Neural cell (in vitro differentiated cells): Measurements from ENCODE around the gene GNRHR. TPM values are rescaled to one million over a fixed set of nuclear protein-coding genes. Genes with fewer than 3 reads are reported as not detected.
A peak's percentile ranks its signal among the peaks of the same experiment; 100 is the strongest.

Source experiments
- H2AFZ ChIP-seq: fragments of 200-600, 300-800 bp; sonication (generic), shearing (Covaris generic); 2 replicates; pipeline ENCODE4 v1.6.0; 2014; ENCODE audit warnings: low read depth, mild to moderate bottlenecking, antibody characterized with exemption, low read length, moderate library complexity
- H3F3A ChIP-seq: fragments of 200-600 bp; shearing (Covaris generic); 2 replicates; pipeline ENCODE4 v1.6.1; 2016; ENCODE audit warnings: mild to moderate bottlenecking, moderate library complexity, mixed read lengths, antibody characterized with exemption, low read length; ENCODE audit not compliant: insufficient read depth, poor library complexity, severe bottlenecking
- H3K27ac ChIP-seq: fragments of 200-600, 300-800 bp; sonication (generic), shearing (Covaris generic); 2 replicates; pipeline ENCODE4 v1.5.1; 2014; ENCODE audit warnings: mild to moderate bottlenecking, low read length, moderate library complexity
- H3K27me3 ChIP-seq: fragments of 300-800, 200-600 bp; sonication (generic), shearing (Covaris generic); 2 replicates; pipeline ENCODE4 v1.6.0; 2014; ENCODE audit warnings: mild to moderate bottlenecking, low read depth, low read length, moderate library complexity; ENCODE audit not compliant: insufficient read depth
- H3K36me3 ChIP-seq: fragments of 300-800, 200-600 bp; sonication (generic), shearing (Covaris generic); 2 replicates; pipeline ENCODE4 v1.5.1; 2014; ENCODE audit warnings: mild to moderate bottlenecking, antibody characterized with exemption, low read length, moderate library complexity; ENCODE audit not compliant: insufficient read depth
- H3K4me2 ChIP-seq: fragments of 300-800, 200-600 bp; sonication (generic), shearing (Covaris generic); 2 replicates; pipeline ENCODE4 v1.6.0; 2014; ENCODE audit warnings: mild to moderate bottlenecking, low read length
- H3K4me3 ChIP-seq: fragments of 300-800, 200-600 bp; sonication (generic), shearing (Covaris generic); 2 replicates; pipeline ENCODE4 v1.5.1; 2014; ENCODE audit warnings: mild to moderate bottlenecking, low read length, moderate library complexity
- H3K79me2 ChIP-seq: fragments of 200-600 bp; shearing (Covaris generic); replicated peaks from 2 replicates; pipeline ENCODE4 v1.6.0; 2014; ENCODE audit warnings: mild to moderate bottlenecking, low read length, moderate library complexity; ENCODE audit not compliant: insufficient read depth
- H3K9ac ChIP-seq: fragments of 300-800, 200-600 bp; sonication (generic), shearing (Covaris generic); 2 replicates; pipeline ENCODE4 v1.6.1; 2016; ENCODE audit warnings: mild to moderate bottlenecking, low read length, mixed read lengths
- H3K9me2 ChIP-seq: fragments of 200-600 bp; shearing (Covaris generic); 2 replicates; pipeline ENCODE4 v1.6.1; 2016; ENCODE audit warnings: mild to moderate bottlenecking, low read length, mixed read lengths; ENCODE audit not compliant: insufficient read depth
- H3K9me3 ChIP-seq: fragments of 200-600, 300-800 bp; sonication (generic), shearing (Covaris generic); 2 replicates; pipeline ENCODE4 v1.6.1; 2016; ENCODE audit warnings: mild to moderate bottlenecking, mixed run types, low read length, moderate library complexity, mixed read lengths
- H4K20me1 ChIP-seq: fragments of 200-600 bp; shearing (Covaris generic); 2 replicates; pipeline ENCODE4 v1.6.1; 2016; ENCODE audit warnings: mild to moderate bottlenecking, mixed run types; ENCODE audit not compliant: insufficient read depth
- EP300 ChIP-seq: fragments of 450-650 bp; conservative IDR thresholded peaks from 2 replicates; pipeline ENCODE4 v1.6.1; 2014; ENCODE audit warnings: antibody characterized with exemption, mild to moderate bottlenecking, moderate library complexity; ENCODE audit not compliant: poor library complexity, severe bottlenecking
- EZH2 ChIP-seq: fragments of 200-600, 300-800 bp; shearing (Covaris generic), sonication (generic); IDR thresholded peaks from 2 replicates; pipeline ENCODE4 v1.6.1; 2014; ENCODE audit warnings: antibody characterized with exemption, low read length, borderline replicate concordance, mild to moderate bottlenecking; ENCODE audit not compliant: insufficient read depth, poor library complexity, severe bottlenecking
- MXI1 ChIP-seq: fragments of 450-650 bp; conservative IDR thresholded peaks from 2 replicates; pipeline ENCODE4 v1.6.1; 2014; ENCODE audit warnings: antibody characterized with exemption, mild to moderate bottlenecking; ENCODE audit not compliant: poor library complexity, severe bottlenecking
- POLR2AphosphoS5 ChIP-seq: IDR thresholded peaks from 2 replicates; pipeline ENCODE4 v1.6.1; 2012
- RAD21 ChIP-seq: fragments of 450-650 bp; conservative IDR thresholded peaks from 2 replicates; pipeline ENCODE4 v1.6.1; 2014; ENCODE audit warnings: antibody characterized with exemption, mild to moderate bottlenecking, moderate library complexity
- SMC3 ChIP-seq: fragments of 450-650 bp; conservative IDR thresholded peaks from 2 replicates; pipeline ENCODE4 v1.6.1; 2014; ENCODE audit warnings: antibody characterized with exemption, mild to moderate bottlenecking, moderate library complexity; ENCODE audit not compliant: poor library complexity
- TAF1 ChIP-seq: IDR thresholded peaks from 2 replicates; pipeline ENCODE4 v1.6.1; 2012; ENCODE audit warnings: low read depth
- polyA plus RNA-seq: library from polyadenylated mRNA; depleted of rRNA; stranded (reverse); fragments of >200 nt; gene quantifications from 2 replicates; pipeline ENCODE4 v1.2.3, GENCODE V29; 2014
- TF ChIP-seq, protein P1 (sequence below): fragments of 450-650 bp; IDR thresholded peaks from 2 replicates; pipeline ENCODE4 v1.5.1; 2014; ENCODE audit warnings: antibody characterized with exemption, mild to moderate bottlenecking, moderate library complexity; ENCODE audit not compliant: poor library complexity, severe bottlenecking
- TF ChIP-seq, protein P2 (sequence below): IDR thresholded peaks from 2 replicates; pipeline ENCODE4 v1.6.1; 2012; ENCODE audit warnings: borderline replicate concordance

Gene GNRHR
- polyA plus RNA-seq, 1 donor from 2014 or later = not detected

DNA sequence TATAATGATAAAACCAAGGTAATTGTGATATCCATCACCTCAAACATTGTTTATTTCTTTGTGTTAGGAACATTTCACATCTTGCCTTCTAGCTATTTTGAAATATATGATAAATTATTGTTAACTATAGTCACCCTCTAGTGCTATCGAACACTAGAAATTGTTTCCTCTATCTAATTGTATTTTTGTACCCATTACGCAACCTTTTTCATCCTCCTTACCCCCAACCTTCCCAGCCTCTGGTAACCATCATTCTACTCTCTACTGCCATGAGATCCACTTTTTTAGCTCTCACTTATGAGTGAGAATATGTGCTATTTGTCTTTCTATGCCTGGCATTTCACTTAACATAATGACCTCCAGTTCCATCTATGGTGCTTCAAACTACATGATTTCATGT is 49.3 kb downstream of the GNRHR start:
- Histone ChIP-seq H3K9me3 (no peaks in the 10 kb centered on the region), H3K27me3 (no peaks in the 10 kb centered on the region), H3K4me3 (peak overlapping the region; percentile 10), H4K20me1 (no peaks in the 10 kb centered on the region), H3K27ac (no peak overlapping the region), H3F3A (no peaks in the 10 kb centered on the region), H3K36me3 (no peaks in the 10 kb centered on the region), H3K4me2 (no peak overlapping the region), H3K9ac (no peak overlapping the region), H2AFZ (no peak overlapping the region), H3K9me2 (no peaks in the 10 kb centered on the region), H3K79me2 (peaks cover 46% of the 10 kb centered on the region)
- TF ChIP-seq EP300 = no peak
- TF ChIP-seq SMC3 = no peak

DNA sequence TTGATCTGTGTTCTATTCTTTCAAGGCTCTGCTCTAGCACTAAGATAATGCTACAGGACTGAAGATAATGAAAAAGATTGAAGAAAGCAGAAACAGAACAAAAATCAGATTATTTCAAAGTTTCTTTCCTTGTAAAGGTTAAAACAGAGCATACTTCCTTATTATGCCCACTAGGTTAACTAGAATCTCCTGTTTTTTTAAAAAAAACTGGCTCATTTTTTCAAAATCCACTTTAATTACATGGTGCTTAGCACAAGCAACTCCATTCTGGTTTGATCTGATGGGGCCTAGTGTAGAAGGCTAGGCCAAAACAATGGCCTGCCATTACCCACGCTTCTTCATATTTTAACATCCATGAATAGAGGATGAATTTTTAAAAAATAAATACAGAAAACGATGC is 52.0 kb downstream of the GNRHR start:
- no peak overlapping the region for H2AFZ ChIP-seq
- H3K9me3 ChIP-seq = no peaks in the 10 kb centered on the region
- peak overlapping the region; percentile 81 for H3K4me2 ChIP-seq
- peaks cover 70% of the 10 kb centered on the region for H3K79me2 ChIP-seq
- H3K9me2 ChIP-seq = no peaks in the 10 kb centered on the region
- no peaks in the 10 kb centered on the region for H3K27me3 ChIP-seq
- no peaks in the 10 kb centered on the region for H4K20me1 ChIP-seq
- peak overlapping the region; percentile 87 for H3K4me3 ChIP-seq
- TF ChIP-seq EZH2 = no peak
- TF ChIP-seq TAF1 = no peak
- no peak for TF ChIP-seq SMC3
- TF ChIP-seq, protein P1, sequence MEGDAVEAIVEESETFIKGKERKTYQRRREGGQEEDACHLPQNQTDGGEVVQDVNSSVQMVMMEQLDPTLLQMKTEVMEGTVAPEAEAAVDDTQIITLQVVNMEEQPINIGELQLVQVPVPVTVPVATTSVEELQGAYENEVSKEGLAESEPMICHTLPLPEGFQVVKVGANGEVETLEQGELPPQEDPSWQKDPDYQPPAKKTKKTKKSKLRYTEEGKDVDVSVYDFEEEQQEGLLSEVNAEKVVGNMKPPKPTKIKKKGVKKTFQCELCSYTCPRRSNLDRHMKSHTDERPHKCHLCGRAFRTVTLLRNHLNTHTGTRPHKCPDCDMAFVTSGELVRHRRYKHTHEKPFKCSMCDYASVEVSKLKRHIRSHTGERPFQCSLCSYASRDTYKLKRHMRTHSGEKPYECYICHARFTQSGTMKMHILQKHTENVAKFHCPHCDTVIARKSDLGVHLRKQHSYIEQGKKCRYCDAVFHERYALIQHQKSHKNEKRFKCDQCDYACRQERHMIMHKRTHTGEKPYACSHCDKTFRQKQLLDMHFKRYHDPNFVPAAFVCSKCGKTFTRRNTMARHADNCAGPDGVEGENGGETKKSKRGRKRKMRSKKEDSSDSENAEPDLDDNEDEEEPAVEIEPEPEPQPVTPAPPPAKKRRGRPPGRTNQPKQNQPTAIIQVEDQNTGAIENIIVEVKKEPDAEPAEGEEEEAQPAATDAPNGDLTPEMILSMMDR = no peak
- no peak for TF ChIP-seq POLR2AphosphoS5
- TF ChIP-seq RAD21 = no peak
- TF ChIP-seq, protein P2, sequence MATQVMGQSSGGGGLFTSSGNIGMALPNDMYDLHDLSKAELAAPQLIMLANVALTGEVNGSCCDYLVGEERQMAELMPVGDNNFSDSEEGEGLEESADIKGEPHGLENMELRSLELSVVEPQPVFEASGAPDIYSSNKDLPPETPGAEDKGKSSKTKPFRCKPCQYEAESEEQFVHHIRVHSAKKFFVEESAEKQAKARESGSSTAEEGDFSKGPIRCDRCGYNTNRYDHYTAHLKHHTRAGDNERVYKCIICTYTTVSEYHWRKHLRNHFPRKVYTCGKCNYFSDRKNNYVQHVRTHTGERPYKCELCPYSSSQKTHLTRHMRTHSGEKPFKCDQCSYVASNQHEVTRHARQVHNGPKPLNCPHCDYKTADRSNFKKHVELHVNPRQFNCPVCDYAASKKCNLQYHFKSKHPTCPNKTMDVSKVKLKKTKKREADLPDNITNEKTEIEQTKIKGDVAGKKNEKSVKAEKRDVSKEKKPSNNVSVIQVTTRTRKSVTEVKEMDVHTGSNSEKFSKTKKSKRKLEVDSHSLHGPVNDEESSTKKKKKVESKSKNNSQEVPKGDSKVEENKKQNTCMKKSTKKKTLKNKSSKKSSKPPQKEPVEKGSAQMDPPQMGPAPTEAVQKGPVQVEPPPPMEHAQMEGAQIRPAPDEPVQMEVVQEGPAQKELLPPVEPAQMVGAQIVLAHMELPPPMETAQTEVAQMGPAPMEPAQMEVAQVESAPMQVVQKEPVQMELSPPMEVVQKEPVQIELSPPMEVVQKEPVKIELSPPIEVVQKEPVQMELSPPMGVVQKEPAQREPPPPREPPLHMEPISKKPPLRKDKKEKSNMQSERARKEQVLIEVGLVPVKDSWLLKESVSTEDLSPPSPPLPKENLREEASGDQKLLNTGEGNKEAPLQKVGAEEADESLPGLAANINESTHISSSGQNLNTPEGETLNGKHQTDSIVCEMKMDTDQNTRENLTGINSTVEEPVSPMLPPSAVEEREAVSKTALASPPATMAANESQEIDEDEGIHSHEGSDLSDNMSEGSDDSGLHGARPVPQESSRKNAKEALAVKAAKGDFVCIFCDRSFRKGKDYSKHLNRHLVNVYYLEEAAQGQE = no peak
- no peak for TF ChIP-seq MXI1
- peak overlapping the region; percentile 85 for H3K9ac ChIP-seq
- H3K27ac ChIP-seq = no peak overlapping the region
- H3K36me3 ChIP-seq = no peaks in the 10 kb centered on the region
- H3F3A ChIP-seq = no peaks in the 10 kb centered on the region

DNA sequence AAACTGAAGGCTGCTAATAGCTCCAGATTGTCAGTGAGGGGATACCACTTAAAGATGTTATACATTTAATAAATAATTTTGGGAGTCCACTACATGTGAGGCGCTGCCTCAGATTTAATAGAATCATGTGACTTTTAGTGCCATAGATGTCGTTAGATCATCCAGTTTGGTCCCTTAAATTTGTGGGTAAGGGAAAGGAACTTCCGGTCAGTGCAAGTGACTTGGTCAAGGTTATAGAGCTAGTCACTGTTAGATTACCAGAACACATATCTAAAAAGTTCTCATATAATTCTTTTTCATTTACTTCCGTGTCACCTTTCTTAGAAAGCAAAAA is 52.7 kb downstream of the GNRHR start:
- H3K36me3 ChIP-seq = no peaks in the 10 kb centered on the region
- H3K4me2 ChIP-seq = peak overlapping the region; percentile 81
- H3F3A ChIP-seq = no peaks in the 10 kb centered on the region
- peak overlapping the region; percentile 79 for H3K27ac ChIP-seq
- no peak for TF ChIP-seq TAF1
- TF ChIP-seq EZH2 = no peak
- no peak for TF ChIP-seq POLR2AphosphoS5
- no peak for TF ChIP-seq EP300
- TF ChIP-seq RAD21 = no peak
- TF ChIP-seq MXI1 = no peak
- TF ChIP-seq, protein P1 = no peak
- TF ChIP-seq, protein P2 = no peak
- H2AFZ ChIP-seq = peak overlapping the region; percentile 47
- H3K4me3 ChIP-seq = peak overlapping the region; percentile 87
- H3K9me2 ChIP-seq = no peaks in the 10 kb centered on the region
- no peaks in the 10 kb centered on the region for H4K20me1 ChIP-seq
- H3K9me3 ChIP-seq = no peaks in the 10 kb centered on the region
- peaks cover 77% of the 10 kb centered on the region for H3K79me2 ChIP-seq
- no peaks in the 10 kb centered on the region for H3K27me3 ChIP-seq
- peak overlapping the region; percentile 85 for H3K9ac ChIP-seq
